Adrenal gland (tissue), 12 donors: ENCODE data around the gene LRBA. TPM values are rescaled to one million over a fixed set of nuclear protein-coding genes. Genes with fewer than 3 reads are reported as not detected.

Source experiments
- DNase-seq, 7 donors: peaks; one replicate each; pipeline ENCODE4 v3.0.0-alpha.2; 2019 to 2020
- H3K27ac ChIP-seq, 5 donors: fragments of 200-600 bp; sonication (generic) in 4 of 5; 1 replicate in 3 of 5; 2 replicates in 2 of 5; pipeline versions ENCODE4 v1.5.1 to v1.8.0; 2016 to 2020; ENCODE audit warnings: mild to moderate bottlenecking in 1 of 5
- H3K27me3 ChIP-seq: fragments of 200-600 bp; 2 replicates; pipeline ENCODE4 v1.8.0; 2021
- H3K36me3 ChIP-seq, 2 donors: fragments of 200-600 bp; replicated peaks in 1 of 2; 1 replicate in 1 of 2; 2 replicates in 1 of 2; pipeline versions ENCODE4 v1.5.1 to v1.8.0; 2018 to 2022
- H3K4me1 ChIP-seq, 2 donors: fragments of 200-600 bp; replicated peaks in 1 of 2; 1 replicate in 1 of 2; 2 replicates in 1 of 2; pipeline versions ENCODE4 v1.5.1 to v1.8.0; 2018 to 2021
- H3K4me3 ChIP-seq, 4 donors: fragments of 200-600 bp; sonication (generic) in 3 of 4; one replicate each; pipeline ENCODE4 v1.5.1; 2016 to 2018
- H3K9me3 ChIP-seq, 3 donors: fragments of 200-600 bp; sonication (generic) in 1 of 3; replicated peaks in 1 of 3; 1 replicate in 2 of 3; 2 replicates in 1 of 3; pipeline versions ENCODE4 v1.5.1 to v1.8.0; 2016 to 2021
- CTCF ChIP-seq, 6 experiments: fragments of 450-650 bp in 4 of 6; fragments of 200-600 bp in 2 of 6; sonication (generic) in 1 of 6; IDR thresholded peaks; 1 replicate in 5 of 6; 2 replicates in 1 of 6; pipeline versions ENCODE4 v1.5.1 to v1.8.0; 2016 to 2021; ENCODE audit warnings: antibody characterized with exemption in 6 of 6, mild to moderate bottlenecking in 2 of 6, moderate library complexity in 1 of 6
- POLR2A ChIP-seq, 2 donors: fragments of 450-650 bp; IDR thresholded peaks; one replicate each; pipeline ENCODE4 v1.6.1; 2017; ENCODE audit warnings: antibody characterized with exemption in 2 of 2, mild to moderate bottlenecking in 2 of 2, moderate library complexity in 1 of 2
- WGBS, 4 donors: extraction: QIAGEN DNeasy Blood & Tissue Kit in 2 of 4; methylation state at CpG; one replicate each; pipeline versions ENCODE4 v1.1.5 to v1.1.7; 2013 to 2017; 5-methylcytosine and 5-hydroxymethylcytosine counted together
- intact Hi-C, 2 donors: fragments of 100-400 bp; cut with DNase I; formaldehyde crosslinking; loops; one replicate each; pipeline versions ENCODE4 v1.14.1 to v1.15.0; 2022 to 2023
- polyA plus RNA-seq, 3 donors: library from polyadenylated mRNA; stranded (reverse); fragments of 200-250 nt in 2 of 3; fragments of 350-450 nt in 1 of 3; fragmentation: Illumina TruSeq in 1 of 3; extraction: RNeasy Lipid Tissue Mini Kit (QIAGEN cat#74804) in 1 of 3; gene quantifications; one replicate each; pipeline ENCODE4 v1.2.3, GENCODE V29; 2013 to 2014
- total RNA-seq, 9 donors: library from RNA; depleted of rRNA in 4 of 9; stranded (reverse); fragments of >200 nt in 4 of 9; fragments of 120-200 nt in 1 of 9; fragmentation: NEBNext Ultra II Directional in 1 of 9; extraction: Animal tissue kit (Norgen Biotek cat#: 25700) in 1 of 9; gene quantifications; one replicate each; pipeline versions ENCODE4 v1.1.0 to v1.2.4, GENCODE V29; 2013 to 2023
- donor health status: healthy with polysubstance abuse.
- donor health status: Bipolar disorder and iron deficiency.
- donor health status: DM: yes; HTN: yes; CAD: no.
- donor health status: DM: no; HTN: no; CAD: no.
- donor health status: DM: no; HTN: no; CAD: no.
- donor health status: DM: yes; HTN: yes; CAD: no.

Gene LRBA
- total and polyA plus RNA-seq, 12 donors, result 9.6 to 106 (median 40.6) TPM

DNA sequence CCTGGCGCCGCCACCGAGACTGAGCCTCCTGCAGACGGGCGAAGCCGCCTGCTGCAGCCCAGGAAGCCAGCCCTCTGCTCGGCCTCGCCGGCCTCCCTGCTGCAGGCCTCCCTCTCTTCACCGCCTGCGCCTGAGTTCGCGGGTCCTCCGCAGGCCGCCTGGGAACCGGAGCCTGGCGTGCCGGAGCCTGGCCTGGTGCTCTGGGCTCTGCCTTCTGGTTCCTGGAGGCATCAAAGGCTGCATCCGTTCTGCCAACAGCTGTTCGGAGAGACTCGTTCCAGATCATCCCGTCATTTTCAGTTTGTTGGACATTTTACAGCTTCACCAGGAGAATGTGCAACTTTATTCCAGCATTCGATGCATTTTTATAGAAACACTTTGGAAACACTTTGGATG is 758.9 kb downstream of the LRBA start:
- Histone ChIP-seq H3K36me3 (no peaks in the 10 kb centered on the region), H3K4me3 (no peak overlapping the region), H3K4me1 (no peaks in the 10 kb centered on the region), H3K27ac (no peak overlapping the region), H3K27me3 (no peaks in the 10 kb centered on the region), H3K9me3 (no peaks in the 10 kb centered on the region)
- 90 to 97% (median 95%) methylated on average over 8 to 23 of the region's 23 CpGs for WGBS, 4 donors
- TF ChIP-seq POLR2A (IDR thresholded peaks at IDR 0.05) (no peak), CTCF (IDR thresholded peaks at IDR 0.05) (no peak)
- intact Hi-C loops, result no loop called here
- DNase-seq, result no peak

DNA sequence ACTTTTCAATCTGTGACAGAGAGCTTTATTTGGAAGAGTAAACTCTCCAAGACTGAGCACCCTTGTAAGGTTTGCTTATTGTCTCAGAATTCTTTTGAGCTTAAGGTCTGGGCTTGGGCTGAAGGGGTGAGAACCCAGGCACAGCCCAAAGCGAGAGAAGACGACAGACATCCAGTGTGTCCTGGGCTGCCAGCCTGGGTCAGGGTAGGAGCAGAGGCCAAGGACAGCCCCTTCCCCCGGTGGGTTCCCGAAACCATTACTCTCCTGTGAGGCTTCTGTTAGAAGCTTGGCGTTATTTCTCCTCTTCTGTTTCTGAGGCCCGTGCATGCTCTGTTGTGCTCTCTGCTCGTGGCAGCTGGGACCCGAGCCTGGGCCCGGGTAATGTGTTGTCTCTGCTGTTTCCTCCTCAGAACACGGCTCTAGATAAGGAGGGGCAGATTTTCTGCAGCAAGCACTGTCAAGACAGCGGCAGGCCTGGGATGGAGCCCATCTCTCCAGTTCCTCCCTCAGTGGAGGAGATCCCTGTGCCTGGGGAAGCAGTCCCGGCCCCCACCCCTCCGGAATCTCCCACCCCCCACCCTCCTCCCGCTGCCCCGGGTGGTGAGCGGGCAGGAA is 759.4 kb downstream of the LRBA start:
- no peak for DNase-seq
- Histone ChIP-seq H3K36me3 (no peaks in the 10 kb centered on the region), H3K4me1 (no peaks in the 10 kb centered on the region), H3K27me3 (no peaks in the 10 kb centered on the region), H3K9me3 (no peaks in the 10 kb centered on the region), H3K4me3 (no peak overlapping the region), H3K27ac (no peak overlapping the region)
- 88 to 93% (median 91%) methylated on average over 8 to 16 of the region's 16 CpGs for WGBS, 4 donors
- intact Hi-C loops, result no loop called here
- TF ChIP-seq POLR2A (IDR thresholded peaks at IDR 0.05) (no peak), CTCF (IDR thresholded peaks at IDR 0.05) (no peak)

GRCh38 chr4:150253965-150254630 is 761.0 kb downstream of the LRBA start:
- no peaks in the 10 kb centered on the region for H3K4me1 ChIP-seq
- intact Hi-C loops, result no loop called here
- no peak overlapping the region for H3K4me3 ChIP-seq
- no peaks in the 10 kb centered on the region for H3K36me3 ChIP-seq
- no peak overlapping the region for H3K27ac ChIP-seq
- WGBS, 4 donors, result 92 to 95% (median 93%) methylated on average over 18 of the region's 18 CpGs
- no peaks in the 10 kb centered on the region for H3K27me3 ChIP-seq
- DNase-seq, result no peak
- no peak for TF ChIP-seq POLR2A (IDR thresholded peaks at IDR 0.05)
- TF ChIP-seq CTCF (IDR thresholded peaks at IDR 0.05), result no peak
- no peaks in the 10 kb centered on the region for H3K9me3 ChIP-seq

GRCh38 chr4:150253416-150253815 is 761.7 kb downstream of the LRBA start:
- Histone ChIP-seq H3K36me3 (no peaks in the 10 kb centered on the region), H3K27me3 (no peaks in the 10 kb centered on the region), H3K4me1 (no peaks in the 10 kb centered on the region), H3K27ac (no peak overlapping the region), H3K9me3 (no peaks in the 10 kb centered on the region), H3K4me3 (no peak overlapping the region)
- TF ChIP-seq CTCF (IDR thresholded peaks at IDR 0.05), result no peak
- intact Hi-C loops, result no loop called here
- no peak for DNase-seq
- WGBS, 4 donors, result 96 to 97% (median 97%) methylated on average over 11 of the region's 11 CpGs
